ENCODE data around the gene MSH5.
"Not testable (repeated sequence)": the region's sequence is repeated elsewhere in the genome, so short reads cannot be mapped to it uniquely, and the experiment has no call there.

MSH5 gene

DNA sequence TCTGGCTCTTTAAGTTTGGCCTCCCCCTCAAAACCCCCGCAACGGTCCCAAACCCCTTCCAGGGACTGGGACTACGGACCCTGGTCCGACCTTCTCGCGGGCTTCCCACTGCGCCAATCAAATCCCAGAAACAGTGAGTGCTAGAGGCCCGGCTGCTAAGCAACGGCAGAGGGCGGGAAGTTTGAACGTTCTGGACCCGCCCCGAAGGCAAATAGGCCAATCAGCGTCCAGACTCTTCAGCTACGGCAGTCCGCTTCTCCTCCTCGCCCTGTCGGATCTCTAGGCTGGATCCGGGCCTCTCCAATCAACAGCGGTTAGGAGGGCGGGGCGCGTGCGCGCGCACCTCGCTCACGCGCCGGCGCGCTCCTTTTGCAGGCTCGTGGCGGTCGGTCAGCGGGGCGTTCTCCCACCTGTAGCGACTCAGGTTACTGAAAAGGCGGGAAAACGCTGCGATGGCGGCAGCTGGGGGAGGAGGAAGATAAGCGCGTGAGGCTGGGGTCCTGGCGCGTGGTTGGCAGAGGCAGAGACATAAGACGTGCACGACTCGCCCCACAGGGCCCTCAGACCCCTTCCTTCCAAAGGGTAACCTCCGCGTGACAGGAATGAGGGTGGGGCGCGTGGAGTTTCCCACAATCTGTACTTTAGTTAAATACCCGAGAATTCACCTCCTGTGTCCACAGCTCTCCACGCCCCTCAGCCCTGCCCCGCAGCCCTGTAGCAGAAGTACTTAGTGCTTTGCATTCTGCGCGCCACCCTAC, at the start of gene MSH5:
MSH5 (plus strand) TSS at position 367 of the 758 bp plus-strand sequence. CDS start 462 bp downstream, outside the sequence.
- DNase-seq (ENCODE audit: low read depth in 1 of 2, low spot score in 1 of 2) = peak; percentile 87 to 96

DNA sequence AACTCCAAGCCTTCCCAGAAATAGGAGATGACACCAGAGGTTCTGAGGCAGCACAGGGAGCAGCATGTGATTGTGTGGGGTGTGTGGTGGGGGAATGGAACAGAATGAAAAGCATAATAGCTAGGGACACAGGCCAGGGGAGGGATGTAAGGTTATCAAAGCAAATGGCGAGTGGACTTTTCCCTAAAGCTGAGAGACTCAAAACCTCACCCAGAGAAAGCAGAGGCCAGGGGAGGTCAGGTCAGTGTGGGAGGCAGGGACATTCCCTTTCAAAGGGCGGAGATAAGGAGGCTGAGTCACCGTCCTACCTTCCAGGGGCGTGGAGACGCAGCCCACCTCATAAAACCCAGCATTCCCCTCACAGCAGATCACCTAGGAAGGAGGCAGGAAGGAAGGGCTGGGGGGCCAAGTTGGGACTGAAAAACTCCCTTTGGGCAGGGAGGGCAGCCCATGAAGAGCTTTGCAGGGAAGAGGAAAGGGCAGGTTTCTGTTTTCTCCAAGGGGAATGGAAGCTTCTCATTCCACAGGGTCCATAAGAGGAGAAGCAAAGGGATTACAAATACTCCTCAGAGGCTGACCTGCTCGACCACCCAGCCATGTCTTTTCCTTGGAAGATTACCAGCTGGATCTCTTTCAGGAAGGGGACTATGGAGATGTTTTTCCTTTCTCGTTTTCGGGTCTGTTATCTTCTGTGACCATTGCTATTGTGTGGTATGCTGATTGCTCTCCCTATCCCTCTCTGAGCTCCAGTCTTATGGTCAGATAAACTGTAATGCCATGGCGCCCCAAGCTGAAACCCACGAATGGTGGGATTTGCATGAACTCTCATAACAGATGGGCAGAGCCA, 49.4 kb upstream of the MSH5 start:
- no peak for DNase-seq (ENCODE audit: low read depth in 1 of 2, low spot score in 1 of 2)

DNA sequence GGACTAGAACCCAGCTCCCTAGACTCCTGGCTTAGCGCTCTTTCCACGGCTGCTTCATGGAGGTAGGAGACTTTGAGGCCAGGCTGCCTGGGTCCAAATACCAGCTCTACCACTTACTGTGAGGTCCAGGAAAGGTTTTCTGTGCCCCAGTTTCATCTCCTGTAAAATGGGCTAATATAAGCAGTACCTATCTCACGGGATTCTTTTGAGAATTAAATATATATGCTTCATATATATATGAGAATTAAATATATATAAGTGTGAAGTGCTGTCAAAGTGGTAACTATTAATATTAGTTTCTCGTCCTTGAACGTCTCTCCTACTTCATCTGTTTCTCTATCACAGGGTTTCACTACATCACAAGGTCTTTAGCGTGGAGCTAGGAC, 48.7 kb upstream of the MSH5 start:
- no peak for DNase-seq (ENCODE audit: low read depth in 1 of 2, low spot score in 1 of 2)

DNA sequence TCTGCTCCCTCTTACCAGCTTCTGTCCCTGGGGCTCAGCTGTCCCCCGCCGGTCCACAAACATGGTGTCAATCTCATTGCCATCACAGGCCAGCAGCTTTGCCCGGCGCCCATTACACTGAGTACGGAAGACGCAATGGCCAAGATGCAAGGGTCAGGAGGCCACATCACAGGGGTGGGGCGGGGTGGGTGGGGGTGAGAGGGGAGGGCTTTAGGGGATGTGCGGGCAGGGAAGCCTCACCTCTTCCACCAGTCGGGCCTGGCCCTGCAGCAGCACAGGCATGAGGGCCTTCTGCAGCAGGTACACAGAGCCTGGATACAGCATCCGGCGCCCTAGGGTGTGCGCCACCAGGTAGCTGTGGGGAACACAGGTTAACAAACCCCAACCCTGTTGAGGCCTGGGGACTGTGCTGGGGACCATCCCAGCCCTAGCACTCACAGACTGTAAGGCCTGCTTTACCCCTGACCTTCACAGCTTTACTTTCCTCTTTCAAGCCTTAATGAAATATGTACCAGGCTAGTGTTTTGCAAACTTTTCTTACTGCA, 48.2 kb upstream of the MSH5 start:
- DNase-seq (ENCODE audit: low read depth in 1 of 2, low spot score in 1 of 2) = no peak

DNA sequence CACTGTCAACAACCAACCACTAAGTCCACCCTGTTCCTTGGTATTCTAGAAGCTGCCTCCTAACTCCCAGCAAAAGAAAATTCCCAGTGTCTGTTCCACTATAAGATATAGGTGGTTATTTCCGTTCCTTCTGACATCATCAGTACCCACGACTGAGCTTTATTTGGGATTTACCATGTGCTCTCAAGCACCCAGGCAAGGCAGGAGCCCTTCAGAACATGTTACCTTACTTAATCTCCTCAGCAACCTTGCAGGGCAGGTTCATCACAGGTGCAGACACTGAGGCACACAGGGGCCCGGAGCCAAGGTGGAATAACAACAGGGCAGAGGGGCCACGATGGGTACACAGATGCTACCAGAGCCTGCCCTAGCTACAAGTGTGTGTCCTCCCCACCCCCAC, 47.5 kb upstream of the MSH5 start:
- DNase-seq (ENCODE audit: low read depth in 1 of 2, low spot score in 1 of 2) = no peak

DNA sequence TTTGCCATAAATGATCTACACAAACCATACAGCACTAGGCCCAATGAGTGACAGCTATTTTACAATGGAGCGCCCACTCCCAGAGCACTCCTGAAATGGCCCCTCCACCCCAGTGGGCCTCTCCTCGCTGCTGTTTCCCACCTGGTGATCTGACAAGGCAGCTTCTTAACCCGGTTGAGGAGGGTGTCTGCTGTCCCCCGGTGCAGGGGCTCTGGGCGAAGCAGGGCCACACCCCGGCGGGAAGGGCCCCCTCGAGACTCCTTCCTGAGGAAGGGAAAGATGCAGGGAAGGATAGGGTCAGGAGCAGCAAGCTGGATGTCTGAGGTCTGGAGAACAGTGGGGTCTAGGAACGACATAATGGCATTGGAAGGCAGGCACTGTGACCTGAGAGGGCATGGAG, 46.9 kb upstream of the MSH5 start:
- DNase-seq (ENCODE audit: low read depth in 1 of 2, low spot score in 1 of 2) = no peak

DNA sequence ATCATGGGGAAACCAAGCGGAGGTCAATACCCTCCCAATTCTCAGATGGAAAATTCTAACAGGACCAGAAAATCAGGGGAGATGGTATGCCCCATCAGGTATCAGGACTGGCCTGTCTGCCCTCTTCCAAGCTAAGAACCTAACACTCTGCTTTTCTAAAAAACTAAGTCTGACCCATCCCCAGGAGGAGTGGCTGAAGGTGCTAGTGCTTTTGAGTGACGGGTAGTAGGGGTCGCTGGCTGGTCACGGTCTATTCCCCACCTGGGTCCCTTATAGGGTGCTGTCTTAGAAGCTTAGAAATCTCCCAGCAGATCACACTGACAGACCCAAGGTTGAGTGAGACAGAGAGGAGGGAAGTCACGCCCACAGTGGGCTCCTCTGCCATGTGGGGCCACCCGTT, 46.3 kb upstream of the MSH5 start:
- no peak for DNase-seq (ENCODE audit: low read depth in 1 of 2, low spot score in 1 of 2)

DNA sequence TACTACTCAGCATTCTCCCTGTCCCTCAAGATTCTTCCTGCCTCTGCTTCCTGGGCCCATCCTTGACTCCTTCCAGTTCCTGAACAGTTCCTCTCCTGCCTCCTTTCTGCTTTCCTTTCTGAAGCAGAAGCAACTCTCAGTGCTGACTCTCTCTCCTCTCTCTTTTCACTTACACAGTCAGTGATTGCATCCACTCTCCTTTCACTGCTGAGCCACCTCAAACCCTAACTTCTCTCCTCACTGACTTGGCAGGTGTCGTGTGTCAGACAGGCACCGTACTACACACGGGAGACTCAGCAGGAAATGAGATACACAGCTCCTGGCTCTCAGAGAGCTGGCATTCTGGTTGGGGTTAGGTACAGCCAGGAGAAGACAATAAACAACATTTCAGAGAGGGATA, 42.2 kb upstream of the MSH5 start:
- DNase-seq (ENCODE audit: low read depth in 1 of 2, low spot score in 1 of 2) = no peak

DNA sequence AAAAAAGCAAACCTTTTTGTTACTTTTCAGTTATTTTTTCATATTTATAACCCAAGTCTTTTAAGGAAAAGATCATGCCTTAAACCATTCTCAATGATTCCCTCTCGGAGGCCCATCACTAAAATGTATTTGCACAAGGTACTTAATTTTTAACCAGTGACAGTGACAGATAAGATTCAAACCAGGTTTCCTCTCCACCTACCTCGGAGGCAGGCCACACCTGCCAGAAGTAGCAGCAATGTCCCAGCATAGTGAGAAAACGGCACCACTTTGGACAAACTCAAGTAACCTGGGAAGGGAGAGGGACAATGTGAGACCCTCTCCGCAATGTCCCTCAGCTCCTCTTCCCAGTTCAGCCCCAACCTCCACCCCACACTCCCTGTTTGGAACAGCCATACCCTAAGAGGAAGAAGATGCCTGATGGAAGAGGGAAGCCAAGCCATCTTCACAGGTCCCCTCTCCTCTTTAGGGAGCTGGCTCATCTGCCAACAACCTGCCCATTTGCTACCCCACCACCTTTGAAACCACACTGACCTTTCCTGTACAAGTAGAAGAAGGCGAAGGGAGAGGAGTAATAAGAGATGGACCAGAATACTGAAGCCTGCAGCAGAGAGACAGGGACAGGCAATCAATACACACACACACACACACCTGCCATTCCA, 38.9 kb upstream of the MSH5 start:
- no peak for DNase-seq (ENCODE audit: low read depth in 1 of 2, low spot score in 1 of 2)

DNA sequence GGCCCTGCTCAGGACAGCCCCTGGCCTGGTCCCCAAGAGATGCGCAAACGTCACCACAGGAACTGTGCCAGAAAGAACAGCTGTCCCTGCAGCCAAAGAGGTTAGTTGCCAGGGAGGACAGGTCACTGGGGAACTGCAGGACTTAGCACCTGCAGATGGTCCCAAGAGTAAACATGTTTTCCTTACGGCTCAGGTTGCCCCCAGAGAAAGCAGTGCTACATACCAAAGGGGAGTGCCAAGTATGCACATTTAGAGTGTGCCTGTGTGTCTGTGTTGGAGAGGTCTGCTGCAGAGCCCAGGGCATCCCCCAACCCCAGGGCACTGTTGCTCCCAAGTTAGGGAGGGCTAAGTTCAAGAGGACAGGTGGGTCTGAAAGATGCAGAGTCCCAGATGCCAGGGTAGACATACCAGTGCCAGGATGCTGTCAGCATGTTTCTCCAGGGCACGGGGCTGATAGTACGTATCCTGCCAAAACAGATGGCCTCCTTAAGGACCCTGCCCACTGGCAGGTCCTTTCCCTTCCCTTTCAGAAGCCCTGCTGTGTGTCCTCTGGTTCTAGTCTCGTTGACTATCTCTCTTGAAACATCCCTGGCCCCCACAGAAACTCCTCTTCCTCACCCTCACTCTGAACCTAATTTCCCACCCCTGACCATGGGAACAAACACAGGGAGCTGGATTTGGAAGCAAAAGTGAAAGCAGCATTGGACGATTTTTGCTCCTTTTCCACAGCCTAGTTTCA, 38.0 kb upstream of the MSH5 start:
- no peak for DNase-seq (ENCODE audit: low read depth in 1 of 2, low spot score in 1 of 2)

DNA sequence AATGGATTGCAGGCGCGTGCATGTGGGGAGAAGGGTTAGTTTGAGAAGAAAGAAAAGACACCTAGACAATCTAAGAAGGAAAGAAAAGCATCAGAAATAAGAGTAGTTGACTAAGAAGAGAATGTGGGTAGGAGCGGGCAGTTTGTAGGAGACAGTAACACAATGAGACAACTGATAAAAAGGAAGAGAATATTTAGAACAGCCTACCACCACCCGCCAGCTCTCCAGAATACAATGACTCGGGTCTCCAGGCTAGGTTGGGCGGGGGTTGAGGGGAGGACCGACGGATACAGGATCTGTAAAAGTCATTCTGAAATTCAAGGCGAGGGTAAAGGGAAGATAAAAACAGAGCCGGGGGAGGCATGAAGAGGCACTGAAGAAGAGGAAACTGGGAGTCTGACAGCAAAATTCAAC, 37.4 kb upstream of the MSH5 start:
- DNase-seq (ENCODE audit: low read depth in 1 of 2, low spot score in 1 of 2) = no peak

DNA sequence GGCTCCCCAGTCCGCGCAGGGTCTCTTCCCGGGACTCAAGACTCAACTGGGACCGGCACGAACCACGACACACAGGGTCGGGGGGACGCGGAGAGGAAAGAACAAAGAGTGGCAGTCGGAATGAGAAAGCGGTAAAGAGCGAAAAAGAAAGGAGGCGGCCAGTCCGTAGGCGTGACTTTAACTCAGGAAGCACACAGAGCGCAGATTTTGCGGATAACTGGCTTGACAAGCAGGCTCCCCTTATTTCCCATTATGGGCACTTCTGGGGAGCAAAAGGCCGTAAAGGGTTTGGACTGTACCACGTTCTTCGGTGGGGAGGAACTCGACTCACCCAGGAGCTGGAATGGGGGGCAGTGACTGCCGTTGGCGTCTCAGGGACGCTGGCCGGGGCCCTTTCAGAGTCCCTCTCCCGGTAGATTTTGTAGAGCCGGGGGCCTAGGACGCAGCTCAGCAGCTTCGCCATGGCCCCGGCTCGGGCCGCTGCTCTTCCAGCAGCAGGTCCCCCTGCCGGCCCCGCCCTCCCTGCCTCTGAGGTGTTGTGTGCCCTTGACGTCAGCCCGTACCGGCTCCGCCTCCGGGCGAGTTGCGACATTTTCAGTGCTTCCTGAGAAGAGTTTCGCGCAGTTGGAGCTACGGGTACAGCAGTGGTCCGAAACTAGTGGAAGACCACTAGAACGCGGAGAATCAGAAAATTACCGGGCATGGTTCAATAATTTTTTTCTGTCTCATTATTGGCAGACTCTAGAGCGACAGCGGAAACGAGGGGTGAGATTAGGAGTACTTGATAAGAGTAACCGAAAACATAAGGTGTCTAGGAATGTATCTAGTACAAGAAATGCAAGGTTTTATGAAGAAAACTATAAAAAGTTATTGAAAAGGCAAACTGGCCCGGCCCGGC, 36.7 kb upstream of the MSH5 start, which contains the start of gene ABHD16A:
ABHD16A (minus strand) TSS at position 506 of the 898 bp plus-strand sequence; CDS start at position 463, 43 bp downstream.
- peak; percentile 91 to 95 for DNase-seq (ENCODE audit: low read depth in 1 of 2, low spot score in 1 of 2)

DNA sequence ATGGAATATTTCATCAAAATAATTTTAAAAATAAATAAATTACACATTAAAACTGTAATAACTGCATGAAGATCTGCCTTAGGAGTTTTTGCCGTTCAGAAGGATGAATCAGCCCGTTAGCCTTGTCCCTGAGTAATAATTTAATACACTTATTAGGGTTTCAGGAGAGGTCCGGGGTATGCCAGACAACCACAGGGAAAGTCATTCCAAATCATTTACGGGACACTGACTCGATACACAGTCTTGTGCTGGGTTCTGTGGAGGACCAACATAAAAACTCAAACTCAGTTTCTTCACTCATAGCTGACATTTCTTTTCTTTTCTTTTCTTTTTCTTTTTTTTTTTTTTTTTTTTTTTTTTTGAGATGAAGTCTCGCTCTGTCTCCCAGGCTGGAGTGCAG, 33.9 kb upstream of the MSH5 start:
- DNase-seq (ENCODE audit: low read depth in 1 of 2, low spot score in 1 of 2) = no peak

DNA sequence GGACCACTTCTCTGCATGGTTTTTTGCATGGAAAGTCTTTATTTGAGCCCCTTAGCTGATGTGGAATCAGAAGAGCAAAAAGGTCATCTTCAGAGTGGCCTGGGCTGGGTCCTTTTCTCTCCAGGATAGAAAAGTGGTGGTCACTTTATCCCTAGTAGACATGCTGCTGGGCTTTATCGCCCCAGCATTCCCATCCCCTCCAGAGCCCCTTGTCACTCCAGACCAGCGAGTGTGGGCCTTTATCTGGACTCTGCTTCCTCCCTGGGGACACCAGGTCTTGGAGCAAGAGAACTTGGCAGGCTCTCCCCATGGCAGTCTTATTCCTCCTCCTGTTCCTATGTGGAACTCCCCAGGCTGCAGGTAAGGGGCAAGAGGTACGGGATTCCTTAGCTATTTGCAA, 33.2 kb upstream of the MSH5 start, which contains the start of gene LY6G6F:
LY6G6F (plus strand) TSS at position 268 of the 400 bp plus-strand sequence; CDS start at position 309, 41 bp downstream.
- DNase-seq (ENCODE audit: low read depth in 1 of 2, low spot score in 1 of 2) = no peak

DNA sequence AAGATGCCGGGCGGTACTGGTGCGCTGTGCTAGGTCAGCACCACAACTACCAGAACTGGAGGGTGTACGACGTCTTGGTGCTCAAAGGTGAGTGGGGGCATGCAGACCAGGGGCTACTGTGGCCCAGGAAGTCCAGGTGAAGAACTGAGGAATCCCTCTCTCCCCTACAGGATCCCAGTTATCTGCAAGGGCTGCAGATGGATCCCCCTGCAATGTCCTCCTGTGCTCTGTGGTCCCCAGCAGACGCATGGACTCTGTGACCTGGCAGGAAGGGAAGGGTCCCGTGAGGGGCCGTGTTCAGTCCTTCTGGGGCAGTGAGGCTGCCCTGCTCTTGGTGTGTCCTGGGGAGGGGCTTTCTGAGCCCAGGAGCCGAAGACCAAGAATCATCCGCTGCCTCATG, 32.1 kb upstream of the MSH5 start:
- DNase-seq (ENCODE audit: low read depth in 1 of 2, low spot score in 1 of 2) = no peak

DNA sequence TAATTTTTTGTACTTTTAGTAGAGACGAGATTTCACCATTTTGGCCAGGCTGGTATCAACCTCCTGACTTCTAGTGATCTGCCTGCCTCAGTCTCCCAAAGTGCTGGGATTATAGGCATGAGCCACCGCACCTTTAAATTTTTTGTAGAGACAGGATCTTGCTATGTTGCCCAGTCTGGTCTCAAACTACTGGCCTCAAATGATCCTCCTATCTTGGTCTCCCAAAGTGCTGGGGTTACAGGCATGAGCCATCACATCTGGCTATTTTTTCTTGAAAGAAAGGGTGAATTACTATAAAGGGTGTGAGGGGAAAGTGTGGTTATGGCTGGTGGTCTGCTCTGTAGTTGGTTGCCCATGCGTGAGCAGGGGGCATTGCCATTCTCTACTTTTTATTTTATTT, 31.6 kb upstream of the MSH5 start:
- DNase-seq (ENCODE audit: low read depth in 1 of 2, low spot score in 1 of 2) = no peak

DNA sequence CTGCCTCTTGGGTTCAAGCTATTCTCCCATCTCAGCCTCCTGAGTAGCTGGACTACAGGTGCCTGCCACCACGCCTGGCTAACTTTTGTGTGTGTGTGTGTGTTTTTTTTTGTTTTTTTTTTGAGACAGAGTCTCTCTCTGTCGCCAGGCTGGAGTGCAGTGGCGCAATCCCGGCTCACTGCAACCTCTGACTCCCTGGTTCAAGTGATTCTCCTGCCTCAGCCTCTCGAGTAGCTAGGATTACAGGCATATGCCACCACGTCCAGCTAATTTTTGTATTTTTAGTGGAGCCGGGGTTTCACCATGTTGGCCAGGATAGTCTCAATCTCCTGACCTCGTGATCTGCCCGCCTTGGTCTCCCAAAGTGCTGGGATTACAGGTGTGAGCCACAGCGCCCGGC, 30.6 kb upstream of the MSH5 start:
- not testable (repeated sequence) for DNase-seq (ENCODE audit: low read depth in 1 of 2, low spot score in 1 of 2)

DNA sequence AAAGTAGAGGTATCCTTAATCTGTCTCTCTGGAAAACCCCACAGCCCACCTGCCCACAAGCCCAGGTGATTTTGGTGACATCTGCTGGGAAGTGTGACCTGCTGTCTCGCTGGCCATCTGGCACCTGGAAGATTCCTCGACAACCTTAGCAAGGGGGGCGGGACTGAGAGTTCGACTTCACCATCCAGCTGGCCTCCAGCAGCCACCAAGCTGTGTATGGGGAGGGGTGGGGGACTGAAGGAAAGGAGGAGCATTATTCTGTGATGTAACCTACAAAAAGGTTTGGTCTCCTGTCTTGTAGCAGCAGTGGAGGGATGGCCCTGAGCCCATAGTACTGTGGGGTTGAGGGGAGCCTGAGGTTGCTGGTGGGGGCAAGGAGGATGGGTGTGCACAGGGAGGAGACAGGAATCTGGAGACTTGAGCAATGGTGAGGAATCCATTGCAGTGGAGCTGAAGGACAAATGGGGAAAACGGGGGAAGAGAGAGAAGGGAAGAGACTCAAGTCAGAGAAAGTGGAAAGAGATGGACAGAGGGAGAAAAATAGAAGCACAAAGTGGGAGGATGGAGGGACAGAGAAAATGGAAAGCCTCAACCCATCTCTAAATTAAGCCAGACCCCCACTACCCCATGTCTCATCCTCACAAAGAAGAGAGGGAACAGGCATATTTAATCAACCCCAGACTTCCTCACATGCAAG, 29.1 kb upstream of the MSH5 start:
- no peak for DNase-seq (ENCODE audit: low read depth in 1 of 2, low spot score in 1 of 2)

DNA sequence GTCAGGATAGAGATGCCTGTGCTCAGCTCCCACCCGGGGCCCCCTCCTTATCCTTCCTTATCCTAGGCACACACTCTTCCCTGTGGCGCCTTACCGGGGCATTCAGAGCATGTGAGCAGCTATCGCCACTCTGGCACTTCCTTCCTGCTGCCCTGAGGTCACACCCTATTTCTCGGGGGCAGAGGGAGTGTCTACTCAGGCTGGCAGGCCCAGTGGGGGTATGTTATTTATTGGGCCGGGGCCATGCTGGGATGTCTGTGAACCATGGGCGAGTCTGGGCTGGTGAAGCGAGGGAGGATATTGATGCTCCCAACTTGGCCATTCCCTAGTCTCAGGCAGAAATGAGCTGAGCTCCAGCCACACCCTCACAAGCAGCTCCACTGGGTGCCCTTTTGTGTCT, 28.6 kb upstream of the MSH5 start:
- DNase-seq (ENCODE audit: low read depth in 1 of 2, low spot score in 1 of 2) = no peak
